K562 treated with DMSO at 1 percent for 24 hours (cell line): ENCODE measurements around the gene KRTAP7-1. TPM values are rescaled to one million over a fixed set of nuclear protein-coding genes. Genes with fewer than 3 reads are reported as not detected.

Experiments used
- total RNA-seq: library from RNA; unstranded; fragments of 300-600 nt; gene quantifications from 2 replicates; pipeline ENCODE4 v1.2.3, GENCODE V29; 2022; ENCODE audit warnings: low read depth; ENCODE audit not compliant: insufficient read depth

The KRTAP7-1 gene
- not detected in 2 replicates for total RNA-seq

GRCh38 chr21:30829659-30830058, at the start of gene KRTAP7-1:
KRTAP7-1 (minus strand) TSS chr21:30829759; CDS start chr21:30829698, 61 bp downstream.

GRCh38 chr21:30813174-30813573, 16.4 kb downstream of the KRTAP7-1 start, which contains the start of gene KRTAP8-1:
KRTAP8-1 (minus strand) TSS chr21:30813274; CDS start chr21:30813220, 54 bp downstream.

Other genes starting within 250 kb of the KRTAP7-1 start
- not detected in 2 replicates for gene KRTAP22-2, start 239.4 kb downstream of the KRTAP7-1 start, total RNA-seq
- not detected in 2 replicates for gene KRTAP6-3, start 237.3 kb downstream of the KRTAP7-1 start, total RNA-seq
- not detected in 2 replicates for gene KRTAP6-2, start 230.9 kb downstream of the KRTAP7-1 start, total RNA-seq
- not detected in 2 replicates for gene KRTAP22-1, start 228.7 kb downstream of the KRTAP7-1 start, total RNA-seq
- gene KRTAP6-1, start 215.8 kb downstream of the KRTAP7-1 start, total RNA-seq: not detected in 2 replicates
- not detected in 2 replicates for gene KRTAP20-1, start 213.3 kb downstream of the KRTAP7-1 start, total RNA-seq
- gene KRTAP20-4, start 209.1 kb downstream of the KRTAP7-1 start, total RNA-seq: not detected in 2 replicates
- gene KRTAP20-2, start 194.6 kb downstream of the KRTAP7-1 start, total RNA-seq: not detected in 2 replicates
- gene KRTAP20-3, start 186.9 kb downstream of the KRTAP7-1 start, total RNA-seq: not detected in 2 replicates
- gene KRTAP21-3, start 111.0 kb downstream of the KRTAP7-1 start, total RNA-seq: not detected in 2 replicates
- gene KRTAP21-2, start 82.5 kb downstream of the KRTAP7-1 start, total RNA-seq: not detected in 2 replicates
- not detected in 2 replicates for gene KRTAP21-1, start 74.3 kb downstream of the KRTAP7-1 start, total RNA-seq
- not detected in 2 replicates for gene KRTAP8-1, start 16.5 kb downstream of the KRTAP7-1 start, total RNA-seq
- gene KRTAP11-1, start 51.8 kb upstream of the KRTAP7-1 start, total RNA-seq: not detected in 2 replicates
- not detected in 2 replicates for gene KRTAP19-8, start 208.7 kb upstream of the KRTAP7-1 start, total RNA-seq